Activated B cell treated with CpG ODN at 0.5 μM for 24 hours (primary cell): ENCODE measurements around the gene PLEKHG4B. TPM values are rescaled to one million over a fixed set of nuclear protein-coding genes. Genes with fewer than 3 reads are reported as not detected.

ENCODE experiments used
- ATAC-seq: fragments of 200-7000 bp; cut with Tn5 transposase; one replicate; pipeline ENCODE4 v1.10.0; 2021; ENCODE audit warnings: low read depth, mild to moderate bottlenecking, moderate library complexity
- CTCF ChIA-PET: fragments of 350-600 bp; sonication (Branson Sonifier 250); formaldehyde crosslinking; loops from one replicate; lab custom pipeline; 2021; ENCODE audit warnings: antibody characterized with exemption; lab: Charles Lee
- POLR2A ChIA-PET: fragments of 350-600 bp; sonication (Branson Sonifier 250); formaldehyde crosslinking; loops from one replicate; lab custom pipeline; 2021; ENCODE audit warnings: antibody characterized with exemption; lab: Charles Lee
- DNase-seq: peaks from one replicate; pipeline ENCODE4 v3.0.0; 2022
- H3K27ac Mint-ChIP-seq: one replicate; pipeline ENCODE4 v1.8.0; 2020; ENCODE audit warnings: mixed read lengths
- H3K27me3 Mint-ChIP-seq: one replicate; pipeline ENCODE4 v1.8.0; 2021; ENCODE audit warnings: mixed read lengths
- H3K36me3 Mint-ChIP-seq: one replicate; pipeline ENCODE4 v1.8.0; 2021; ENCODE audit warnings: low read depth, mixed read lengths
- H3K4me1 Mint-ChIP-seq: one replicate; pipeline ENCODE4 v1.8.0; 2021; ENCODE audit warnings: mixed read lengths
- H3K4me3 Mint-ChIP-seq: one replicate; pipeline ENCODE4 v1.8.0; 2020; ENCODE audit warnings: mild to moderate bottlenecking, mixed read lengths
- H3K9me3 Mint-ChIP-seq: one replicate; pipeline ENCODE4 v1.8.0; 2020; ENCODE audit warnings: mixed read lengths
- CTCF ChIP-seq: fragments of 200-600 bp; IDR thresholded peaks from one replicate; pipeline ENCODE4 v1.8.0; 2022; ENCODE audit warnings: antibody characterized with exemption, mild to moderate bottlenecking
- intact Hi-C: fragments of 100-400 bp; cut with micrococcal nuclease; formaldehyde crosslinking; loops from one replicate; pipeline ENCODE4 v1.15.1; 2024
- total RNA-seq: library from RNA; stranded (reverse); gene quantifications from 2 replicates; pipeline ENCODE4 v1.2.3, GENCODE V29; 2022

PLEKHG4B gene
- total RNA-seq, 1 donor from 2014 or later: not detected

- ATAC-seq (no peak), DNase-seq (no peak)
- Mint-ChIP-seq H3K27ac (no peak overlapping the region), H3K4me3 (no peak overlapping the region), H3K36me3 (no peaks in the 10 kb centered on the region), H3K9me3 (peaks cover 4% of the 10 kb centered on the region), H3K27me3 (peaks cover 37% of the 10 kb centered on the region), H3K4me1 (peaks cover 1% of the 10 kb centered on the region)
- no peak for TF ChIP-seq CTCF
- intact Hi-C loops: no loop called here
- ChIA-PET POLR2A (no interaction called here), CTCF (no interaction called here)
Measured at GRCh38 chr5:50724-51499, 41.1 kb upstream of the PLEKHG4B start.

GRCh38 chr5:51500-51823, 40.5 kb upstream of the PLEKHG4B start:
- TF ChIP-seq CTCF: no peak
- POLR2A ChIA-PET: no interaction called here

GRCh38 chr5:53381-54174, 38.4 kb upstream of the PLEKHG4B start:
- peaks cover 40% of the 10 kb centered on the region for H3K27me3 Mint-ChIP-seq
- ATAC-seq: peak; percentile 25
- no peak for DNase-seq
- ChIA-PET POLR2A (no interaction called here), CTCF (no interaction called here)
- intact Hi-C loops: no loop called here
- H3K4me3 Mint-ChIP-seq: no peak overlapping the region
- peaks cover 6% of the 10 kb centered on the region for H3K9me3 Mint-ChIP-seq
- H3K27ac Mint-ChIP-seq: no peak overlapping the region
- H3K4me1 Mint-ChIP-seq: peaks cover 1% of the 10 kb centered on the region
- no peaks in the 10 kb centered on the region for H3K36me3 Mint-ChIP-seq
- no peak for TF ChIP-seq CTCF

More at GRCh38 chr5:51500-51823, 40.5 kb upstream of the PLEKHG4B start:
- H3K4me3 Mint-ChIP-seq: no peak overlapping the region
- H3K27me3 Mint-ChIP-seq: peaks cover 36% of the 10 kb centered on the region
- ATAC-seq (no peak), DNase-seq (no peak)
- peaks cover 5% of the 10 kb centered on the region for H3K9me3 Mint-ChIP-seq
- H3K4me1 Mint-ChIP-seq: peaks cover 1% of the 10 kb centered on the region
- H3K27ac Mint-ChIP-seq: no peak overlapping the region
- H3K36me3 Mint-ChIP-seq: no peaks in the 10 kb centered on the region
- intact Hi-C loops: no loop called here
- CTCF ChIA-PET: no interaction called here

- intact Hi-C loops: no loop called here
- Mint-ChIP-seq H3K27me3 (peaks cover 40% of the 10 kb centered on the region), H3K4me3 (no peak overlapping the region)
Measured at GRCh38 chr5:54175-54730, 37.7 kb upstream of the PLEKHG4B start.

More at GRCh38 chr5:54175-54730, 37.7 kb upstream of the PLEKHG4B start:
- Mint-ChIP-seq H3K9me3 (peaks cover 6% of the 10 kb centered on the region), H3K4me1 (peaks cover 1% of the 10 kb centered on the region), H3K27ac (no peak overlapping the region), H3K36me3 (no peaks in the 10 kb centered on the region)
- CTCF ChIA-PET: no interaction called here
- ATAC-seq (no peak), DNase-seq (no peak)
- POLR2A ChIA-PET: no interaction called here
- no peak for TF ChIP-seq CTCF
